Keratinocyte (primary cell): ENCODE data around the gene KRTAP10-4. TPM values are rescaled to one million over a fixed set of nuclear protein-coding genes. Genes with fewer than 3 reads are reported as not detected.

Source experiments
- DNase-seq: peaks from one replicate; pipeline ENCODE4 v3.0.0-alpha.2; 2011; ENCODE audit warnings: low read depth, missing footprints, low spot score
- FAIRE-seq: peaks from 2 replicates; lab custom pipeline; 2011; peaks lifted over from hg19 to GRCh38; lab: Jason Lieb, UNC
- H2AFZ ChIP-seq: 2 replicates; pipeline ENCODE4 v1.6.0; 2012; ENCODE audit warnings: low read length, control low read depth, inconsistent platforms; ENCODE audit not compliant: control insufficient read depth
- H3K27ac ChIP-seq: 2 replicates; pipeline ENCODE4 v1.5.1; 2011; ENCODE audit warnings: low read length; ENCODE audit not compliant: control insufficient read depth, insufficient read depth
- H3K27me3 ChIP-seq: 3 replicates; pipeline ENCODE4 v1.6.0; 2011; ENCODE audit warnings: low read length; ENCODE audit not compliant: control insufficient read depth, insufficient read depth; ENCODE audit errors: extremely low read depth
- H3K36me3 ChIP-seq, 2 experiments: 2 replicates in 1 of 2; 3 replicates in 1 of 2; pipeline ENCODE4 v1.5.1; 2011; ENCODE audit warnings: low read length in 2 of 2, mild to moderate bottlenecking in 1 of 2; ENCODE audit not compliant: control insufficient read depth in 2 of 2, insufficient read depth in 2 of 2; ENCODE audit errors: extremely low read depth in 1 of 2
- H3K4me1 ChIP-seq: 3 replicates; pipeline ENCODE4 v1.5.1; 2011; ENCODE audit warnings: low read length; ENCODE audit not compliant: control insufficient read depth, insufficient read depth; ENCODE audit errors: extremely low read depth
- H3K4me2 ChIP-seq: 3 replicates; pipeline ENCODE4 v1.6.0; 2011; ENCODE audit warnings: low read depth, low read length; ENCODE audit not compliant: control insufficient read depth, insufficient read depth; ENCODE audit errors: extremely low read depth
- H3K4me3 ChIP-seq, 3 experiments: fragments of 200-600 bp in 1 of 3; sonication (generic) in 1 of 3; 2 replicates in 2 of 3; 3 replicates in 1 of 3; pipeline ENCODE4 v1.5.1; 2011 to 2016; ENCODE audit warnings: low read length in 3 of 3, mild to moderate bottlenecking in 3 of 3, control low read depth in 2 of 3, inconsistent platforms in 1 of 3, low read depth in 1 of 3, mixed read lengths in 1 of 3, mixed run types in 1 of 3, moderate library complexity in 1 of 3; ENCODE audit not compliant: control insufficient read depth in 2 of 3, insufficient read depth in 2 of 3; ENCODE audit errors: extremely low read depth in 1 of 3
- H3K79me2 ChIP-seq: 2 replicates; pipeline ENCODE4 v1.6.0; 2012; ENCODE audit warnings: low read length; ENCODE audit not compliant: control insufficient read depth, insufficient read depth
- H3K9ac ChIP-seq: 3 replicates; pipeline ENCODE4 v1.6.0; 2011; ENCODE audit warnings: low read length; ENCODE audit not compliant: control insufficient read depth, insufficient read depth; ENCODE audit errors: extremely low read depth
- H3K9me1 ChIP-seq: 3 replicates; pipeline ENCODE4 v1.6.0; 2011; ENCODE audit warnings: low read length; ENCODE audit not compliant: control insufficient read depth, insufficient read depth; ENCODE audit errors: extremely low read depth
- H3K9me3 ChIP-seq: 2 replicates; pipeline ENCODE4 v1.5.1; 2012; ENCODE audit warnings: low read depth, low read length; ENCODE audit not compliant: control insufficient read depth
- H4K20me1 ChIP-seq: 3 replicates; pipeline ENCODE4 v1.6.0; 2011; ENCODE audit warnings: low read length; ENCODE audit not compliant: control insufficient read depth, insufficient read depth; ENCODE audit errors: extremely low read depth
- EZH2 ChIP-seq: IDR thresholded peaks from one replicate; pipeline ENCODE4 v1.6.1; 2012; ENCODE audit warnings: inconsistent platforms, mild to moderate bottlenecking, low read length, moderate library complexity
- dilution Hi-C: fragments of 300-500 bp; cut with MboI; formaldehyde crosslinking; loops from one replicate; pipeline ENCODE4 v1.7.0; 2020; ENCODE audit warnings: low sequenced_read_pairs; ENCODE audit not compliant: extremely low pct_ligation_motif_present
- polyA plus RNA-seq, 5 experiments: library from polyadenylated mRNA; depleted of rRNA in 3 of 5; stranded (reverse) in 3 of 5; stranded (forward) in 1 of 5; unstranded in 1 of 5; fragments of >200 nt; gene quantifications; 1 replicate in 1 of 5; 2 replicates in 3 of 5; 3 replicates in 1 of 5; pipeline versions ENCODE4 v1.2.1 to v1.2.3, GENCODE V29; 2011 to 2012; ENCODE audit warnings: missing spikeins in 2 of 5, low read depth in 1 of 5, low replicate concordance in 1 of 5
- TF ChIP-seq, protein P1 (sequence below), 3 experiments: IDR thresholded peaks in 1 of 3; conservative IDR thresholded peaks in 1 of 3; optimal IDR thresholded peaks in 1 of 3; 2 replicates in 2 of 3; 3 replicates in 1 of 3; pipeline versions ENCODE3 to v1.5.1; 2011; ENCODE audit warnings: low read length in 3 of 3, mild to moderate bottlenecking in 3 of 3, moderate library complexity in 2 of 3, control low read depth in 1 of 3, inconsistent platforms in 1 of 3; ENCODE audit not compliant: insufficient read depth in 2 of 3; ENCODE audit errors: extremely low read depth in 1 of 3

The KRTAP10-4 gene
- polyA plus RNA-seq, 1 donor (not counting 4 experiments of a cell fraction or from before 2014, with no cell fraction given): not detected

DNA sequence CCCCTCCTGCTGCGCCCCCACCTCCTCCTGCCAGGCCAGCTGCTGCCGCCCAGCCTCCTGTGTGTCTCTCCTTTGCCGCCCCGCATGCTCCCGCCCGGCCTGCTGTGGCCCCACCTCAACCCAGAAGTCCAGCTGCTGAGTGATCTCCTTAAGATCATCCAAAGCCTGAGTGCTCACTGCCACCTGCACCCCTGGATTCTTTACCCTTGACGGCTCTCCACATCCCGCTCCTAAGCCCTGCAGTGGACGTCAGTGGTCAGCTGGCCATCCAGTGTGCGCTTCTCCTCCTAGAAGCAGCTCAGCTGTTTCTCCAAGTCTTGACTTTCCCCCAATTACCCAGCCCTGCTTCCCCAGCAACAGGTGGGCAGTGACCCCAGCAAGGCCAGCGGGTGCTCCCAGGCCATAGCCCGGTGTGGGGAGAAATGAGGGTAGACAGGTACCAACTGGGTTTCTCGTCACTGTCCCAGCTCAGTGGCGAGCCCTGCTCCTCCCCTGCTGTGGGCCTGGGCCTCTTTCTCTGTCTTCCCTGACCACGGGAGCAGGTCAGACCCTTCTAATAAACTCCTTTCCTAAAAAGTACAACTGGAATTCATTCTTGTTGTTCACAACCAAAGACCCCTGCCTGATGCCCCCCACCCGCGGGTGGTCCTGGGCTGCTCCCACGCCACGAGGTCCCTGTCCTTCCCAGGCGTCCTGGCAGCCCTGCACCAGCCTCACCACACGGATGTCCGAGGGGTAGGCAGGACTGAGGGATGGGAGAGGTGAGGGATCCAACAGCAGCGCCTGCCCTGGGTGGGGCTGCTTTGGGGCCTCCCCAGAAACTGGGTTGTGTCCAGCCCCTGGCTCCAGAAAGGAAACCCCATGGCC, 28.3 kb downstream of the KRTAP10-4 start:
- no peaks in the 10 kb centered on the region for H3K9me3 ChIP-seq
- no peak for TF ChIP-seq EZH2
- TF ChIP-seq, protein P1, sequence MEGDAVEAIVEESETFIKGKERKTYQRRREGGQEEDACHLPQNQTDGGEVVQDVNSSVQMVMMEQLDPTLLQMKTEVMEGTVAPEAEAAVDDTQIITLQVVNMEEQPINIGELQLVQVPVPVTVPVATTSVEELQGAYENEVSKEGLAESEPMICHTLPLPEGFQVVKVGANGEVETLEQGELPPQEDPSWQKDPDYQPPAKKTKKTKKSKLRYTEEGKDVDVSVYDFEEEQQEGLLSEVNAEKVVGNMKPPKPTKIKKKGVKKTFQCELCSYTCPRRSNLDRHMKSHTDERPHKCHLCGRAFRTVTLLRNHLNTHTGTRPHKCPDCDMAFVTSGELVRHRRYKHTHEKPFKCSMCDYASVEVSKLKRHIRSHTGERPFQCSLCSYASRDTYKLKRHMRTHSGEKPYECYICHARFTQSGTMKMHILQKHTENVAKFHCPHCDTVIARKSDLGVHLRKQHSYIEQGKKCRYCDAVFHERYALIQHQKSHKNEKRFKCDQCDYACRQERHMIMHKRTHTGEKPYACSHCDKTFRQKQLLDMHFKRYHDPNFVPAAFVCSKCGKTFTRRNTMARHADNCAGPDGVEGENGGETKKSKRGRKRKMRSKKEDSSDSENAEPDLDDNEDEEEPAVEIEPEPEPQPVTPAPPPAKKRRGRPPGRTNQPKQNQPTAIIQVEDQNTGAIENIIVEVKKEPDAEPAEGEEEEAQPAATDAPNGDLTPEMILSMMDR (optimal IDR thresholded peaks at IDR 0.05 in 1 of 3, IDR thresholded peaks at IDR 0.05 in 1 of 3, conservative IDR thresholded peaks at IDR 0.05 in 1 of 3; ENCODE audit: extremely low read depth in 1 of 3, insufficient read depth in 2 of 3, low read length in 3 of 3): no peak
- no peak overlapping the region for H3K9ac ChIP-seq
- DNase-seq (no peak), FAIRE-seq (no peak)
- dilution Hi-C loops: no loop called here
- no peaks in the 10 kb centered on the region for H3K36me3 ChIP-seq
- no peak overlapping the region for H2AFZ ChIP-seq
- no peaks in the 10 kb centered on the region for H3K79me2 ChIP-seq
- no peak overlapping the region for H3K27ac ChIP-seq
- peaks cover 2% of the 10 kb centered on the region for H3K4me1 ChIP-seq
- no peaks in the 10 kb centered on the region for H4K20me1 ChIP-seq
- no peak overlapping the region for H3K4me2 ChIP-seq
- peaks cover 2% of the 10 kb centered on the region for H3K27me3 ChIP-seq
- no peak overlapping the region for H3K4me3 ChIP-seq
- H3K9me1 ChIP-seq: no peaks in the 10 kb centered on the region

DNA sequence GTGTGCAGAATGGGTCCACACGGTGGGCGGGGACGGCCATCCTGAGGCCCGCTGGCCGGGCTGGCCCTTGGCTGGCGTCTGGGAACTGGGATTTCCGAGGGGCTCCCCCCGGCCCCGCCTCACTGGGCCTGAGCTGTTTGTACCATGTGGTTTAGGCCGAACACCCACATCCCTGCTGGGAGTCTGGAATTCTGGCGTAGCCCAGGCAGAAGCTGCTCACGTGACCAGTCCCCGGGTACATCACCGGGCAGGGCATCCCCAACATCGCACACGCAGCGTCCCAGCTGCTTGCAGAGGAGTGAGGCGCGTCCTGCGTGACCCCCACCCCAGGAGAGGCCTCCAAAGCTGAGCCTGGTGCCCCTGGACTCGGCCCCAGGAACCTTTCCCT, 28.9 kb downstream of the KRTAP10-4 start:
- Histone ChIP-seq H3K79me2 (no peaks in the 10 kb centered on the region), H4K20me1 (no peaks in the 10 kb centered on the region), H3K36me3 (no peaks in the 10 kb centered on the region), H3K27ac (no peak overlapping the region), H3K4me1 (peaks cover 2% of the 10 kb centered on the region), H2AFZ (no peak overlapping the region), H3K4me2 (no peak overlapping the region), H3K4me3 (no peak overlapping the region), H3K9me3 (no peaks in the 10 kb centered on the region), H3K27me3 (peaks cover 2% of the 10 kb centered on the region), H3K9ac (no peak overlapping the region), H3K9me1 (no peaks in the 10 kb centered on the region)
- dilution Hi-C loops: no loop called here
- DNase-seq: no peak
- FAIRE-seq: no peak
- TF ChIP-seq, protein P1 (optimal IDR thresholded peaks at IDR 0.05 in 1 of 3, IDR thresholded peaks at IDR 0.05 in 1 of 3, conservative IDR thresholded peaks at IDR 0.05 in 1 of 3; ENCODE audit: extremely low read depth in 1 of 3, insufficient read depth in 2 of 3, low read length in 3 of 3): no peak
- no peak for TF ChIP-seq EZH2
